Fibroblast of villous mesenchyme (primary cell): Measurements from ENCODE around the gene ASB2. TPM values are rescaled to one million over a fixed set of nuclear protein-coding genes. Genes with fewer than 3 reads are reported as not detected.

Source experiments
- DNase-seq: peaks from one replicate; pipeline ENCODE4 v3.0.0-alpha.2; 2010; ENCODE audit warnings: low read depth
- H3K4me3 ChIP-seq: 2 replicates; pipeline ENCODE4 v1.5.1; 2011; ENCODE audit warnings: low read depth, mild to moderate bottlenecking, low read length
- CTCF ChIP-seq: IDR thresholded peaks from 2 replicates; pipeline ENCODE4 v1.5.1; 2012; ENCODE audit warnings: low read depth, mild to moderate bottlenecking, low read length; ENCODE audit not compliant: insufficient read depth
- total RNA-seq: library from RNA; depleted of rRNA; stranded (reverse); fragments of >200 nt; gene quantifications from 2 replicates; pipeline ENCODE4 v1.2.3, GENCODE V29; 2012

ASB2 gene
- total RNA-seq, 1 donor: 0.86 TPM

- no peak for TF ChIP-seq CTCF
- no peak for DNase-seq
- H3K4me3 ChIP-seq: no peak overlapping the region
Measured at GRCh38 chr14:93964281-93964680, 12.1 kb downstream of the ASB2 start.

GRCh38 chr14:93963692-93964091 is 12.7 kb downstream of the ASB2 start:
- H3K4me3 ChIP-seq: no peak overlapping the region
- no peak for TF ChIP-seq CTCF
- no peak for DNase-seq

GRCh38 chr14:93962701-93963601 is 13.4 kb downstream of the ASB2 start:
- TF ChIP-seq CTCF: no peak
- peak; percentile 18 for DNase-seq
- H3K4me3 ChIP-seq: no peak overlapping the region

- DNase-seq: no peak
- no peak overlapping the region for H3K4me3 ChIP-seq
- no peak for TF ChIP-seq CTCF
Measured at GRCh38 chr14:93961620-93962019, 14.8 kb downstream of the ASB2 start.

- H3K4me3 ChIP-seq: no peak overlapping the region
- DNase-seq: no peak
- no peak for TF ChIP-seq CTCF
Measured at GRCh38 chr14:93960774-93961438, 15.5 kb downstream of the ASB2 start.

GRCh38 chr14:93960108-93960475 is 16.3 kb downstream of the ASB2 start:
- TF ChIP-seq CTCF: no peak
- H3K4me3 ChIP-seq: no peak overlapping the region
- DNase-seq: no peak
